A549 (cell line): ENCODE data around the gene AMN. TPM values are rescaled to one million over a fixed set of nuclear protein-coding genes. Genes with fewer than 3 reads are reported as not detected.

Source experiments
- ATAC-seq, 2 experiments: fragments of 200-7000 bp in 1 of 2; fragments of >200 bp in 1 of 2; cut with Nextera tagmentation in 1 of 2; cut with Tn5 transposase in 1 of 2; 3 replicates each; pipeline versions ENCODE4 v1.8.0 to v1.9.1; 2018 to 2020; ENCODE audit warnings: mild to moderate bottlenecking in 1 of 2, moderate library complexity in 1 of 2
- CTCF ChIA-PET: fragments of 300-600 bp; sonication (Branson Sonifier 250); formaldehyde crosslinking; extraction: SDS; loops from one replicate; lab custom pipeline; 2021; ENCODE audit warnings: antibody characterized with exemption, inconsistent platforms; lab: Yijun Ruan, JAX
- POLR2A ChIA-PET: fragments of 350-600 bp; formaldehyde crosslinking; extraction: SDS; loops from one replicate; lab custom pipeline; 2021; ENCODE audit warnings: antibody characterized with exemption, inconsistent platforms; lab: Yijun Ruan, JAX
- DNase-seq, 2 experiments: peaks; one replicate each; pipeline versions ENCODE4 v3.0.0 to v3.0.0-alpha.2; 2011 to 2016; ENCODE audit warnings: low read depth in 1 of 2, low spot score in 1 of 2
- FAIRE-seq: peaks from 2 replicates; lab custom pipeline; 2011; peaks lifted over from hg19 to GRCh38; lab: Jason Lieb, UNC
- H3K27ac ChIP-seq, 2 experiments: fragments of >200 bp; sonication (Bioruptor Twin); formaldehyde crosslinking; 3 replicates each; pipeline ENCODE4 v1.5.1; 2016 to 2017
- H3K4me1 ChIP-seq: fragments of >200 bp; sonication (Bioruptor Twin); formaldehyde crosslinking; 3 replicates; pipeline ENCODE4 v1.6.1; 2016
- H3K4me2 ChIP-seq: fragments of >200 bp; sonication (Bioruptor Twin); formaldehyde crosslinking; 3 replicates; pipeline ENCODE4 v1.6.1; 2016
- H3K4me3 ChIP-seq: fragments of >200 bp; sonication (Bioruptor Twin); formaldehyde crosslinking; 3 replicates; pipeline ENCODE4 v1.5.1; 2016
- H3K9me3 ChIP-seq: fragments of >200 bp; sonication (Bioruptor Twin); formaldehyde crosslinking; 3 replicates; pipeline ENCODE4 v1.6.1; 2016
- BHLHE40 ChIP-seq: IDR thresholded peaks from 2 replicates; pipeline ENCODE4 v1.6.1; 2012; ENCODE audit warnings: low read depth, low read length, inconsistent platforms
- CBX2 ChIP-seq: fragments of 200-600 bp; sonication (generic); IDR thresholded peaks from 2 replicates; pipeline ENCODE4 v1.6.1; 2016; ENCODE audit warnings: low read depth, mild to moderate bottlenecking, borderline replicate concordance
- EP300 ChIP-seq, 2 experiments: fragments of >200 bp; sonication (Bioruptor Twin); formaldehyde crosslinking; IDR thresholded peaks; 2 replicates in 1 of 2; 3 replicates in 1 of 2; pipeline ENCODE4 v1.6.1; 2016 to 2017
- ESRRA ChIP-seq: fragments of 150-350 bp; IDR thresholded peaks from 2 replicates; pipeline ENCODE4 v1.6.1; 2014; ENCODE audit warnings: mild to moderate bottlenecking, low read length, borderline replicate concordance
- FOXS1 ChIP-seq: fragments of 250-450 bp; sonication (Bioruptor Pico); IDR thresholded peaks from 2 replicates; pipeline ENCODE4 v1.5.0; 2020; ENCODE audit warnings: mild to moderate bottlenecking, moderate library complexity
- GATA3 ChIP-seq: IDR thresholded peaks from 2 replicates; pipeline ENCODE4 v1.6.1; 2012; ENCODE audit warnings: borderline replicate concordance
- HOXA7 ChIP-seq: fragments of 250-450 bp; sonication (Bioruptor Pico); IDR thresholded peaks from 2 replicates; pipeline ENCODE4 v1.5.0; 2020; ENCODE audit warnings: mild to moderate bottlenecking, moderate library complexity
- HOXB13 ChIP-seq: fragments of 250-450 bp; sonication (Bioruptor Pico); IDR thresholded peaks from 2 replicates; pipeline ENCODE4 v1.5.0; 2020; ENCODE audit warnings: low read depth, mild to moderate bottlenecking, moderate library complexity
- HOXB5 ChIP-seq: fragments of 250-450 bp; sonication (Bioruptor Pico); IDR thresholded peaks from 2 replicates; pipeline ENCODE4 v1.5.0; 2020; ENCODE audit warnings: mild to moderate bottlenecking, moderate library complexity
- KDM1A ChIP-seq: fragments of 200-600 bp; sonication (generic); IDR thresholded peaks from 2 replicates; pipeline ENCODE4 v1.6.1; 2016; ENCODE audit warnings: low read depth, mild to moderate bottlenecking
- KDM5A ChIP-seq: fragments of 200-600 bp; sonication (generic); IDR thresholded peaks from 2 replicates; pipeline ENCODE4 v1.6.1; 2016; ENCODE audit warnings: antibody characterized with exemption, mild to moderate bottlenecking
- NR3C1 ChIP-seq: fragments of >200 bp; sonication (Bioruptor Twin); formaldehyde crosslinking; IDR thresholded peaks from 3 replicates; pipeline ENCODE4 v1.6.1; 2017
- POLR2AphosphoS2 ChIP-seq: conservative IDR thresholded peaks from 2 replicates; pipeline ENCODE4 v1.6.1; 2012; ENCODE audit warnings: low read length, improper control_type of control experiment, inconsistent platforms
- RFX5 ChIP-seq: fragments of 450-650 bp; IDR thresholded peaks from 2 replicates; pipeline ENCODE4 v1.7.1; 2014; ENCODE audit warnings: antibody characterized with exemption, mild to moderate bottlenecking, moderate library complexity
- RNF2 ChIP-seq: fragments of 200-600 bp; sonication (generic); IDR thresholded peaks from 2 replicates; pipeline ENCODE4 v1.6.1; 2016; ENCODE audit warnings: low read depth, mild to moderate bottlenecking, antibody characterized with exemption, moderate library complexity, borderline replicate concordance
- SMC3 ChIP-seq: fragments of >200 bp; sonication (Bioruptor Twin); formaldehyde crosslinking; IDR thresholded peaks from 3 replicates; pipeline ENCODE4 v1.6.1; 2018; ENCODE audit warnings: inconsistent platforms
- SREBF2 ChIP-seq: fragments of 450-650 bp; IDR thresholded peaks from 2 replicates; pipeline ENCODE4 v1.6.1; 2014; ENCODE audit warnings: mild to moderate bottlenecking, moderate library complexity
- TP53 ChIP-seq: fragments of 250-450 bp; sonication (Bioruptor Pico); IDR thresholded peaks from 2 replicates; pipeline ENCODE4 v1.5.0; 2021; ENCODE audit warnings: mild to moderate bottlenecking, moderate library complexity
- ZC3H11A ChIP-seq: fragments of 450-650 bp; IDR thresholded peaks from 2 replicates; pipeline ENCODE4 v1.6.1; 2014; ENCODE audit warnings: antibody characterized with exemption, mild to moderate bottlenecking
- ZFP36 ChIP-seq: fragments of 450-650 bp; IDR thresholded peaks from 2 replicates; pipeline ENCODE4 v1.6.1; 2014; ENCODE audit warnings: borderline replicate concordance; ENCODE audit not compliant: partially characterized antibody
- ZNF302 ChIP-seq: fragments of 250-450 bp; sonication (Bioruptor Pico); IDR thresholded peaks from 2 replicates; pipeline ENCODE4 v1.9.0; 2021; ENCODE audit warnings: inconsistent platforms, mild to moderate bottlenecking, moderate library complexity
- ZSCAN20 ChIP-seq: fragments of 250-450 bp; sonication (Bioruptor Pico); IDR thresholded peaks from 2 replicates; pipeline ENCODE4 v1.8.0; 2022; ENCODE audit warnings: mild to moderate bottlenecking, moderate library complexity
- WGBS: methylation state at CpG from one replicate; pipeline ENCODE4 v1.1.6; 2017; ENCODE audit errors: missing lambda C conversion rate; 5-methylcytosine and 5-hydroxymethylcytosine counted together
- polyA plus RNA-seq, 4 experiments: library from polyadenylated mRNA; depleted of rRNA in 3 of 4; stranded (reverse); fragments of >200 nt; fragmentation: RNase III in 1 of 4; extraction: RNeasy Plus Mini Kit Qiagen cat#74134 plus additional on column Dnase treatment in 1 of 4; gene quantifications; 2 replicates in 3 of 4; 3 replicates in 1 of 4; pipeline ENCODE4 v1.2.3, GENCODE V29; 2011 to 2017
- TF ChIP-seq, protein P1 (sequence below): fragments of 150-350 bp; IDR thresholded peaks from 2 replicates; pipeline ENCODE4 v1.6.1; 2014; ENCODE audit warnings: low read depth, mild to moderate bottlenecking, low read length
- TF ChIP-seq, protein P2 (sequence below): fragments of 200-600 bp; sonication (generic); IDR thresholded peaks from 2 replicates; pipeline ENCODE4 v1.6.1; 2016; ENCODE audit warnings: antibody characterized with exemption, mild to moderate bottlenecking, moderate library complexity
- TF ChIP-seq, protein P3 (sequence below): fragments of >200 bp; sonication (Bioruptor Twin); formaldehyde crosslinking; IDR thresholded peaks from 3 replicates; pipeline ENCODE4 v1.5.1; 2016

The AMN gene
- polyA plus RNA-seq, 2 of the 4 experiments (the other 2 are of a cell fraction) = 0.25 to 0.58 TPM

DNA sequence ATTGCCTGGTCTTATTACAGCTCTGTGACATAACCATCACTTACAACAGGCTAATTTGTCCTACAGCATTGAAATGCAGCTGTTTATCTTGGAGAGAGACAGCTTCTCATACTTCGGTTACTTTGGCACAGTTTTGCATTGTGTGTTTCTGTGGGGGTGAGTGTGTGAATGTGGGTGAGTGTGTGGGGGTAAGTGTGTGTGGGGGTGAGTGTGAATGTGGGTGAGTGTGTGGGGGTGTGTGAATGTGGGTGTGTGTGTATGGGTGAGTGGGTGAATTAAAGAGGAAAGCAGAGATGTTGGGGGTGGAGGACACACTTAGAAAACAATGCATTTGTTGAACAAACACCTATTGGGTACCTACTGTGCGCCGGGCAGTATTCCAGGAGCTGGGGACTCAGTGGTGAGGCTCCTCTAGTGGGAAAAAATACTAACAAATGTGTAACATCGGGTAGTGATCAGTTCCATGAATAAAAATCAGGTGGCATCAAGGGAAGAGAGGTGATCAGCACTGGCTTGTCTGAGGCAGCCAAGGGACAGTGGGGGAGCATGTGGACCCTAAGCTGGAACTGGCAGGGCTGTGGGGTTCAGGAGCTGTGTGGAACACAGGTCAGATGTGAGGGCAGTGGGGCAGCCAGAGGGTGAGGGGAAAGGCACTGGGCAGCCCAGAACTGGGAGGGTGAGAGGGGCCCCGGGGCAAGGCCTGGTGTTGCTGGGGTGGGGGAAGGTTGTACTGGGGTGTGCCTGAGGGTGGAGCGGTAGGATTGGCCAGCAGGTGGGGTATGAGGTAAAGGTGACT, 44.1 kb upstream of the AMN start:
- no peaks in the 10 kb centered on the region for H3K9me3 ChIP-seq
- WGBS = 90% methylated on average over 5 of the region's 6 CpGs
- ATAC-seq (peak; percentile 62 to 76; a peak in 4 of 6 replicates), FAIRE-seq (no peak), DNase-seq (peak in 1 of 2 experiments; percentile 10)
- no peak overlapping the region for H3K4me3 ChIP-seq
- H3K4me1 ChIP-seq = peaks cover 8% of the 10 kb centered on the region
- POLR2A ChIA-PET = no interaction called here
- no peak overlapping the region for H3K27ac ChIP-seq
- TF ChIP-seq HOXA7 (CRISPR knock-in tag) (no peak), ZFP36 (no peak), RFX5 (no peak), HOXB13 (CRISPR knock-in tag) (no peak), ZNF302 (CRISPR knock-in tag) (no peak), GATA3 (no peak)
- no peak overlapping the region for H3K4me2 ChIP-seq
- CTCF ChIA-PET = interaction anchor here (1.0 to 1.1 kb wide), 3 partner anchors 11 to 184 kb away, joined by 3 read pairs; no protein-coding TSS in a partner anchor

DNA sequence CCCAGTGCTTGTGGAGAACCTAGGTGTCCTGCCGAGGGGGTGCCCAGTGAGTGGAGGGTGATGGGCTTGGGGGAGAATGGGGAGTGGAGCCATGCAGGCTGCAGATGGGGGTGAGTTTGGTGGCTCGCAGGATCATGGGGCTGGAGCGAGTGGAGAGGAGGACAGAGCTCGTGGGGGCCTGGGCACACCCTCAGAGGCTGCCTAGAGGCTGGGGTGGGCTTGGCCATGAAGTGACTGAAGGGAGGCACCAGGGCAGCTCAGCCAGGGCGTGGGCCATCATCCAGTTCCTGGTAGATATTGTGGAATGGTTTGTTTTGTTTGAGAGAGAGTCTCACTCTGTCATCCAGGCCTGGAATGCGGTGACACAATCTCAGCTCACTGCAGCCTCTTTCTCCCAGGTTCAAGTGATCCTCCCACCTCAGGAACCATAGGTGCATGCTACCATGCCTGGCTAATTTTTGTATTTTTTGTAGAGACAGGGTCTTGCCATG, 43.4 kb upstream of the AMN start:
- CTCF ChIA-PET = interaction anchor here (1.0 to 1.1 kb wide), 3 partner anchors 10 to 184 kb away, joined by 3 read pairs; no protein-coding TSS in a partner anchor
- ATAC-seq = peak in 1 of 2 experiments; percentile 54; a peak in 4 of 6 replicates

DNA sequence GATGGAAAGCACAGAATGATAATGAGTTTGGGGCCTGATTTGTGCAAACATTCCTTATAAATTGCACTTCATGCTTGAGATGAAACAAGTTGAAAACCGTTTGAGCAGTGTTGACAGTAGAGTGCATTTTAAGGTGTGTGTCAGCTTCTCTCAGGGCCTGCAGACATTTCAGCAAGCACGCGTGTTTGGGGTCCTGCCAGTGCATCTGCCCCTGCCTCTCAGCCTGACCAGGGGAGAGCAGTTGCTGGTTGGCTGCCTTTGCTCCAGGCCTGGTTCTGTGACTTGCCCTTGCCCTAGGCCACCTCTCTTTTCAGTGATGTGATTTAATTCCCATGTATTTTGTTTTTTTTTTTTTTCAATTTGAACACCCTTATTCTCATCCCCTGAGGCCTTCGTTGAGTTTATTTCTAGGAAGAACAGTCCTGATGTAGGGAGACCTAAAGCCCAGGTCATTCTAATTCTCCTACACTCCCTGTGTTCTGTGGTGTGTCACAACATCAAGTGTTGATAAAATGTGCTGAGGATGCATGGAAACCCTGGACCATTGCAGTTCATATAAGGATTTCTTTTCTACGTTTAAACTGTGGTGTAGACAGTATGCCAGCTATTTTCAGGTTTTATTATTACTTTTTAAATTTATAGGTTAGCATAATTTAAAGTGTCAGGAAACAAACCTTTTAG, 40.1 kb upstream of the AMN start:
- CTCF ChIA-PET = interaction anchor here (1.0 kb wide), 1 partner anchor 288 kb away, joined by 3 read pairs; no protein-coding TSS in a partner anchor
- POLR2A ChIA-PET = no interaction called here
- no peak overlapping the region for H3K27ac ChIP-seq
- WGBS = 80% methylated on average over 5 of the region's 5 CpGs
- H3K9me3 ChIP-seq = no peaks in the 10 kb centered on the region
- H3K4me1 ChIP-seq = no peaks in the 10 kb centered on the region
- no peak overlapping the region for H3K4me3 ChIP-seq
- DNase-seq = no peak
- no peak overlapping the region for H3K4me2 ChIP-seq
- FAIRE-seq = no peak
- no peak for ATAC-seq
- TF ChIP-seq ZSCAN20 (CRISPR knock-in tag) = no peak
- no peak for TF ChIP-seq CBX2
- TF ChIP-seq KDM1A = no peak
- TF ChIP-seq ESRRA = no peak
- no peak for TF ChIP-seq HOXA7 (CRISPR knock-in tag)
- TF ChIP-seq SMC3 = no peak
- TF ChIP-seq FOXS1 (CRISPR knock-in tag) = no peak
- TF ChIP-seq HOXB5 (CRISPR knock-in tag) = no peak
- no peak for TF ChIP-seq EP300 (IDR thresholded peaks at IDR 0.05)
- TF ChIP-seq, protein P1, sequence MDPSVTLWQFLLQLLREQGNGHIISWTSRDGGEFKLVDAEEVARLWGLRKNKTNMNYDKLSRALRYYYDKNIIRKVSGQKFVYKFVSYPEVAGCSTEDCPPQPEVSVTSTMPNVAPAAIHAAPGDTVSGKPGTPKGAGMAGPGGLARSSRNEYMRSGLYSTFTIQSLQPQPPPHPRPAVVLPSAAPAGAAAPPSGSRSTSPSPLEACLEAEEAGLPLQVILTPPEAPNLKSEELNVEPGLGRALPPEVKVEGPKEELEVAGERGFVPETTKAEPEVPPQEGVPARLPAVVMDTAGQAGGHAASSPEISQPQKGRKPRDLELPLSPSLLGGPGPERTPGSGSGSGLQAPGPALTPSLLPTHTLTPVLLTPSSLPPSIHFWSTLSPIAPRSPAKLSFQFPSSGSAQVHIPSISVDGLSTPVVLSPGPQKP = no peak
- no peak for TF ChIP-seq NR3C1
- no peak for TF ChIP-seq TP53
- TF ChIP-seq, protein P2, sequence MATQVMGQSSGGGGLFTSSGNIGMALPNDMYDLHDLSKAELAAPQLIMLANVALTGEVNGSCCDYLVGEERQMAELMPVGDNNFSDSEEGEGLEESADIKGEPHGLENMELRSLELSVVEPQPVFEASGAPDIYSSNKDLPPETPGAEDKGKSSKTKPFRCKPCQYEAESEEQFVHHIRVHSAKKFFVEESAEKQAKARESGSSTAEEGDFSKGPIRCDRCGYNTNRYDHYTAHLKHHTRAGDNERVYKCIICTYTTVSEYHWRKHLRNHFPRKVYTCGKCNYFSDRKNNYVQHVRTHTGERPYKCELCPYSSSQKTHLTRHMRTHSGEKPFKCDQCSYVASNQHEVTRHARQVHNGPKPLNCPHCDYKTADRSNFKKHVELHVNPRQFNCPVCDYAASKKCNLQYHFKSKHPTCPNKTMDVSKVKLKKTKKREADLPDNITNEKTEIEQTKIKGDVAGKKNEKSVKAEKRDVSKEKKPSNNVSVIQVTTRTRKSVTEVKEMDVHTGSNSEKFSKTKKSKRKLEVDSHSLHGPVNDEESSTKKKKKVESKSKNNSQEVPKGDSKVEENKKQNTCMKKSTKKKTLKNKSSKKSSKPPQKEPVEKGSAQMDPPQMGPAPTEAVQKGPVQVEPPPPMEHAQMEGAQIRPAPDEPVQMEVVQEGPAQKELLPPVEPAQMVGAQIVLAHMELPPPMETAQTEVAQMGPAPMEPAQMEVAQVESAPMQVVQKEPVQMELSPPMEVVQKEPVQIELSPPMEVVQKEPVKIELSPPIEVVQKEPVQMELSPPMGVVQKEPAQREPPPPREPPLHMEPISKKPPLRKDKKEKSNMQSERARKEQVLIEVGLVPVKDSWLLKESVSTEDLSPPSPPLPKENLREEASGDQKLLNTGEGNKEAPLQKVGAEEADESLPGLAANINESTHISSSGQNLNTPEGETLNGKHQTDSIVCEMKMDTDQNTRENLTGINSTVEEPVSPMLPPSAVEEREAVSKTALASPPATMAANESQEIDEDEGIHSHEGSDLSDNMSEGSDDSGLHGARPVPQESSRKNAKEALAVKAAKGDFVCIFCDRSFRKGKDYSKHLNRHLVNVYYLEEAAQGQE = no peak
- no peak for TF ChIP-seq HOXB13 (CRISPR knock-in tag)
- TF ChIP-seq POLR2AphosphoS2 = no peak

More for the DNA sequence above, 43.4 kb upstream of the AMN start:
- Histone ChIP-seq H3K9me3 (no peaks in the 10 kb centered on the region), H3K4me3 (no peak overlapping the region), H3K27ac (no peak overlapping the region), H3K4me2 (no peak overlapping the region), H3K4me1 (peaks cover 2% of the 10 kb centered on the region; the same call in 2 of the 3 replicates)
- WGBS = 86% methylated on average over 6 of the region's 6 CpGs
- FAIRE-seq = no peak
- TF ChIP-seq KDM5A (no peak), BHLHE40 (no peak), FOXS1 (CRISPR knock-in tag) (no peak), ZC3H11A (no peak), RNF2 (no peak), ZSCAN20 (CRISPR knock-in tag) (no peak), HOXB5 (CRISPR knock-in tag) (no peak), ZFP36 (no peak), SREBF2 (no peak)
- TF ChIP-seq, protein P3, sequence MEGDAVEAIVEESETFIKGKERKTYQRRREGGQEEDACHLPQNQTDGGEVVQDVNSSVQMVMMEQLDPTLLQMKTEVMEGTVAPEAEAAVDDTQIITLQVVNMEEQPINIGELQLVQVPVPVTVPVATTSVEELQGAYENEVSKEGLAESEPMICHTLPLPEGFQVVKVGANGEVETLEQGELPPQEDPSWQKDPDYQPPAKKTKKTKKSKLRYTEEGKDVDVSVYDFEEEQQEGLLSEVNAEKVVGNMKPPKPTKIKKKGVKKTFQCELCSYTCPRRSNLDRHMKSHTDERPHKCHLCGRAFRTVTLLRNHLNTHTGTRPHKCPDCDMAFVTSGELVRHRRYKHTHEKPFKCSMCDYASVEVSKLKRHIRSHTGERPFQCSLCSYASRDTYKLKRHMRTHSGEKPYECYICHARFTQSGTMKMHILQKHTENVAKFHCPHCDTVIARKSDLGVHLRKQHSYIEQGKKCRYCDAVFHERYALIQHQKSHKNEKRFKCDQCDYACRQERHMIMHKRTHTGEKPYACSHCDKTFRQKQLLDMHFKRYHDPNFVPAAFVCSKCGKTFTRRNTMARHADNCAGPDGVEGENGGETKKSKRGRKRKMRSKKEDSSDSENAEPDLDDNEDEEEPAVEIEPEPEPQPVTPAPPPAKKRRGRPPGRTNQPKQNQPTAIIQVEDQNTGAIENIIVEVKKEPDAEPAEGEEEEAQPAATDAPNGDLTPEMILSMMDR = no peak
- peak in 1 of 2 experiments; percentile 12 for DNase-seq
- POLR2A ChIA-PET = no interaction called here
